H1 (cell line): ENCODE results near the gene ATP23. TPM values are rescaled to one million over a fixed set of nuclear protein-coding genes. Genes with fewer than 3 reads are reported as not detected.

ENCODE experiments used
- JUND ChIP-seq: IDR thresholded peaks from 2 replicates; pipeline ENCODE4 v1.6.1; 2011; ENCODE audit warnings: mild to moderate bottlenecking, improper control_type of control experiment, low read length
- KDM4A ChIP-seq: IDR thresholded peaks from one replicate; pipeline ENCODE4 v1.7.1; 2012; ENCODE audit warnings: low read depth, mild to moderate bottlenecking, moderate library complexity, low read length, inconsistent platforms; ENCODE audit not compliant: severe bottlenecking
- NANOG ChIP-seq: IDR thresholded peaks from 2 replicates; pipeline ENCODE4 v1.6.1; 2011; ENCODE audit warnings: low read length, low read depth, mild to moderate bottlenecking, inconsistent platforms; ENCODE audit not compliant: insufficient read depth, poor library complexity, severe bottlenecking
- SIRT6 ChIP-seq: IDR thresholded peaks from one replicate; pipeline ENCODE4 v1.7.1; 2012; ENCODE audit warnings: low read length, inconsistent platforms
- SP4 ChIP-seq: IDR thresholded peaks from 2 replicates; pipeline ENCODE4 v1.6.1; 2012; ENCODE audit warnings: low read length, inconsistent platforms
- SUZ12 ChIP-seq: fragments of 200-600 bp; sonication (generic); IDR thresholded peaks from 2 replicates; pipeline ENCODE4 v1.6.1; 2012; ENCODE audit warnings: mild to moderate bottlenecking, inconsistent platforms, low read length, moderate library complexity, mixed read lengths
- polyA plus RNA-seq, 7 experiments: library from polyadenylated mRNA; depleted of rRNA in 3 of 7; stranded (reverse) in 5 of 7; unstranded in 2 of 7; fragments of >200 nt in 5 of 7; fragments of 200-250 nt in 2 of 7; gene quantifications; 1 replicate in 5 of 7; 2 replicates in 1 of 7; 4 replicates in 1 of 7; pipeline versions ENCODE4 v1.2.1 to v1.2.3, GENCODE V29; 2011 to 2013; ENCODE audit warnings: missing spikeins in 2 of 7, mixed read lengths in 2 of 7
- total RNA-seq: library from RNA; stranded (reverse); fragmentation: NEBNext Ultra II Directional; extraction: Animal tissue kit (Norgen Biotek cat#: 25700); gene quantifications from 2 replicates; pipeline ENCODE4 v1.2.1, GENCODE V29; 2021
- TF ChIP-seq, protein P1 (sequence below): IDR thresholded peaks from 2 replicates; pipeline ENCODE4 v1.6.1; 2012; ENCODE audit warnings: inconsistent platforms
- TF ChIP-seq, protein P2 (sequence below): IDR thresholded peaks from 2 replicates; pipeline ENCODE4 v1.6.1; 2012; ENCODE audit warnings: inconsistent platforms

The ATP23 gene
- total and polyA plus RNA-seq, 2 of the 8 experiments (the other 6 are each of a cell fraction or from before 2014, with no cell fraction given) = 10.2 to 13.5 TPM

DNA sequence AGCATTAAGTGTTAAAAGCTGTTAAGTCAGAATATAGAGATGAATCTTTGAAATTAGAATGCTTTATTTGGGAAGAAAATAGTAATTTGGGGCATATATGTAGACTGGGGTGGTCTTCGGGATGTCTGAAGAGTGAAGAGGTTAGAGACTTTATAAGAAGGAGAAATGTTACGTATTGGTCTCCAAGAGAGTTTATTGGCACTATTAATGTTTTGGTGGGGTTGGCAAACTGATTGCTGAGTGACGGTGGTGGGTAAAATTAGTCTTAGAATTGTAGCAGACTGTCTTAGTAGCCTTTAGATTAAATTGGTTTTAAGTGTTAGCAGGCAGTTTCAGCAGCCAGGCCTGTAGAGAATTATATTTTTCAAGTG, 4.9 kb upstream of the ATP23 start (continued):
- TF ChIP-seq SUZ12 (no peak), SIRT6 (no peak), SP4 (no peak), JUND (no peak), NANOG (no peak), KDM4A (no peak)
- TF ChIP-seq, protein P1, sequence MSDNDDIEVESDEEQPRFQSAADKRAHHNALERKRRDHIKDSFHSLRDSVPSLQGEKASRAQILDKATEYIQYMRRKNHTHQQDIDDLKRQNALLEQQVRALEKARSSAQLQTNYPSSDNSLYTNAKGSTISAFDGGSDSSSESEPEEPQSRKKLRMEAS = no peak
- TF ChIP-seq, protein P2, sequence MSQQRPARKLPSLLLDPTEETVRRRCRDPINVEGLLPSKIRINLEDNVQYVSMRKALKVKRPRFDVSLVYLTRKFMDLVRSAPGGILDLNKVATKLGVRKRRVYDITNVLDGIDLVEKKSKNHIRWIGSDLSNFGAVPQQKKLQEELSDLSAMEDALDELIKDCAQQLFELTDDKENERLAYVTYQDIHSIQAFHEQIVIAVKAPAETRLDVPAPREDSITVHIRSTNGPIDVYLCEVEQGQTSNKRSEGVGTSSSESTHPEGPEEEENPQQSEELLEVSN = no peak
